ENCODE results near the gene KRT79. TPM values are rescaled to one million over a fixed set of nuclear protein-coding genes. Genes with fewer than 3 reads are reported as not detected.

Gene KRT79
- total and polyA plus RNA-seq, 2 of the 8 experiments (the other 6 are each of a cell fraction or from before 2014, with no cell fraction given), result not detected

- TF ChIP-seq SP1 (IDR thresholded peaks at IDR 0.05; ENCODE audit: low read depth, low read length) (no peak), SRF (IDR thresholded peaks at IDR 0.05; ENCODE audit: low read depth, low read length) (no peak), CBX5 (IDR thresholded peaks at IDR 0.05; ENCODE audit: low read depth, low read length) (no peak)
Observed at GRCh38 chr12:52831251-52831650, 2.9 kb downstream of the KRT79 start (continued).

Measured in H1 (cell line).